GM21737 (cell line): ENCODE measurements around the gene MAST4.
"Not testable (repeated sequence)": the region's sequence is repeated elsewhere in the genome, so short reads cannot be mapped to it uniquely, and the experiment has no call there.

Experiments
- ATAC-seq: cut with Tn5 transposase; IDR thresholded peaks from one replicate; pipeline ENCODE4 v1.9.1; 2021; ENCODE audit warnings: mild to moderate bottlenecking, moderate library complexity; ENCODE audit not compliant: unreplicated experiment

The MAST4 gene

GRCh38 chr5:66741394-66741793, 145.2 kb downstream of the MAST4 start:
- ATAC-seq: no peak

- ATAC-seq: no peak
Observed at GRCh38 chr5:66742083-66742895, 146.1 kb downstream of the MAST4 start.

- ATAC-seq: no peak
Observed at GRCh38 chr5:66742896-66743247, 146.7 kb downstream of the MAST4 start.

GRCh38 chr5:66743344-66743743, 147.2 kb downstream of the MAST4 start:
- no peak for ATAC-seq

- no peak for ATAC-seq
Observed at GRCh38 chr5:66744040-66744439, 147.8 kb downstream of the MAST4 start.

- no peak for ATAC-seq
Observed at GRCh38 chr5:66745297-66745696, 149.1 kb downstream of the MAST4 start.

- no peak for ATAC-seq
Observed at GRCh38 chr5:66747607-66748006, 151.4 kb downstream of the MAST4 start.

- not testable (repeated sequence) for ATAC-seq
Observed at GRCh38 chr5:66752668-66753067, 156.5 kb downstream of the MAST4 start.

- ATAC-seq: no peak
Observed at GRCh38 chr5:66757219-66757833, 161.1 kb downstream of the MAST4 start.

- no peak for ATAC-seq
Observed at GRCh38 chr5:66757834-66758371, 161.7 kb downstream of the MAST4 start.

GRCh38 chr5:66769030-66769733, 173.0 kb downstream of the MAST4 start:
- ATAC-seq: no peak

GRCh38 chr5:66769839-66770617, 173.8 kb downstream of the MAST4 start:
- no peak for ATAC-seq

GRCh38 chr5:66777868-66778267, 181.7 kb downstream of the MAST4 start:
- no peak for ATAC-seq

- ATAC-seq: no peak
Observed at GRCh38 chr5:66779528-66779927, 183.3 kb downstream of the MAST4 start.

- no peak for ATAC-seq
Observed at GRCh38 chr5:66788556-66788955, 192.4 kb downstream of the MAST4 start.

GRCh38 chr5:66789434-66789833, 193.2 kb downstream of the MAST4 start:
- ATAC-seq: no peak

GRCh38 chr5:66793049-66793448, 196.9 kb downstream of the MAST4 start:
- no peak for ATAC-seq

GRCh38 chr5:66795682-66796081, 199.5 kb downstream of the MAST4 start:
- no peak for ATAC-seq

GRCh38 chr5:66796305-66797292, 200.4 kb downstream of the MAST4 start:
- no peak for ATAC-seq

GRCh38 chr5:66802941-66803340, 206.7 kb downstream of the MAST4 start:
- no peak for ATAC-seq
